ENCODE data around the gene INPP5A.

DNA sequence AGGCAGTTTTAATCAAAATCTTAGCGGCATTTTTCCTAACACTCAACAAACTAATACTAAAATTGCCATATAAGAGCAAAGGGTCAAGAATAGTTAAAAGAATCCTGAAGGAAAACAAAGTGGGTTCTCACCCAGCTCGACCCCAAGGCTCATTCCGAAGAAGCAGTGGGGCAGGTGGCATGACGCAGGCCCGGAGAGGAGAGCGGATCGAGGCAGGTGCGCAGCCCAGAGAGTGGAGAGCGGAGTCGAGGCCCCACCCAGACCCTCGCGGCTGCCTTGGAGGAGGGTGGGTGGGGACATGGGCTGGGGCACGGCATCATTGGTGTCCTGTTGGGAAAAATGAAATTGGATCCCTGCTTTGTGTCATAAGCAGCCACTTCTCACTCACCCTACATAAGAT lies 109.8 kb downstream of the INPP5A start:
- TF ChIP-seq, protein P1, sequence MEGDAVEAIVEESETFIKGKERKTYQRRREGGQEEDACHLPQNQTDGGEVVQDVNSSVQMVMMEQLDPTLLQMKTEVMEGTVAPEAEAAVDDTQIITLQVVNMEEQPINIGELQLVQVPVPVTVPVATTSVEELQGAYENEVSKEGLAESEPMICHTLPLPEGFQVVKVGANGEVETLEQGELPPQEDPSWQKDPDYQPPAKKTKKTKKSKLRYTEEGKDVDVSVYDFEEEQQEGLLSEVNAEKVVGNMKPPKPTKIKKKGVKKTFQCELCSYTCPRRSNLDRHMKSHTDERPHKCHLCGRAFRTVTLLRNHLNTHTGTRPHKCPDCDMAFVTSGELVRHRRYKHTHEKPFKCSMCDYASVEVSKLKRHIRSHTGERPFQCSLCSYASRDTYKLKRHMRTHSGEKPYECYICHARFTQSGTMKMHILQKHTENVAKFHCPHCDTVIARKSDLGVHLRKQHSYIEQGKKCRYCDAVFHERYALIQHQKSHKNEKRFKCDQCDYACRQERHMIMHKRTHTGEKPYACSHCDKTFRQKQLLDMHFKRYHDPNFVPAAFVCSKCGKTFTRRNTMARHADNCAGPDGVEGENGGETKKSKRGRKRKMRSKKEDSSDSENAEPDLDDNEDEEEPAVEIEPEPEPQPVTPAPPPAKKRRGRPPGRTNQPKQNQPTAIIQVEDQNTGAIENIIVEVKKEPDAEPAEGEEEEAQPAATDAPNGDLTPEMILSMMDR (conservative IDR thresholded peaks at IDR 0.05; ENCODE audit: low read length) = no peak
- TF ChIP-seq EZH2phosphoT487 (IDR thresholded peaks at IDR 0.05; ENCODE audit: borderline replicate concordance) = no peak

All from Loucy (cell line).